Activated T-cell treated with anti-CD3 and anti-CD28 coated beads, Interleukin-2, amount 50 U/mL, for 48 hours (primary cell): Measurements from ENCODE around the gene ATG3.
"Not testable (repeated sequence)": the region's sequence is repeated elsewhere in the genome, so short reads cannot be mapped to it uniquely, and the experiment has no call there.

ENCODE experiments used
- DNase-seq, 2 experiments: peaks; one replicate each; pipeline ENCODE4 v3.0.0-alpha.2; 2020

ATG3 gene

GRCh38 chr3:112561734-112562529 lies at the start of gene ATG3, which contains the start of gene SLC35A5:
Gene ATG3 (minus strand): TSS chr3:112561962. CDS start chr3:112561528, 434 bp downstream.
Gene SLC35A5 (plus strand): TSS chr3:112562045. CDS start chr3:112563404, 1,359 bp downstream.
- DNase-seq: peak; percentile 99

- DNase-seq: no peak
Measured at GRCh38 chr3:112610121-112610520, 48.4 kb upstream of the ATG3 start.

- no peak for DNase-seq
Measured at GRCh38 chr3:112607863-112608262, 46.1 kb upstream of the ATG3 start.

- DNase-seq: no peak
Measured at GRCh38 chr3:112606098-112606497, 44.3 kb upstream of the ATG3 start.

GRCh38 chr3:112605285-112605684 lies 43.5 kb upstream of the ATG3 start:
- DNase-seq: no peak

GRCh38 chr3:112604536-112604935 lies 42.8 kb upstream of the ATG3 start:
- DNase-seq: no peak

GRCh38 chr3:112602217-112602838 lies 40.6 kb upstream of the ATG3 start:
- DNase-seq: no peak

GRCh38 chr3:112598731-112599130 lies 37.0 kb upstream of the ATG3 start:
- no peak for DNase-seq

- DNase-seq: no peak
Measured at GRCh38 chr3:112597945-112598344, 36.2 kb upstream of the ATG3 start.

- DNase-seq: no peak
Measured at GRCh38 chr3:112594856-112595255, 33.1 kb upstream of the ATG3 start.

GRCh38 chr3:112593258-112593657 lies 31.5 kb upstream of the ATG3 start:
- DNase-seq: no peak

- DNase-seq: no peak
Measured at GRCh38 chr3:112587336-112587735, 25.6 kb upstream of the ATG3 start.

GRCh38 chr3:112585782-112586181 lies 24.0 kb upstream of the ATG3 start:
- DNase-seq: no peak

GRCh38 chr3:112583105-112583504 lies 21.3 kb upstream of the ATG3 start:
- no peak for DNase-seq

GRCh38 chr3:112582244-112582874 lies 20.6 kb upstream of the ATG3 start:
- peak; percentile 28 to 38 for DNase-seq

GRCh38 chr3:112579697-112580096 lies 17.9 kb upstream of the ATG3 start:
- DNase-seq: no peak

- no peak for DNase-seq
Measured at GRCh38 chr3:112579232-112579631, 17.5 kb upstream of the ATG3 start.

GRCh38 chr3:112572701-112573100 lies 10.9 kb upstream of the ATG3 start:
- DNase-seq: no peak

- no peak for DNase-seq
Measured at GRCh38 chr3:112569265-112569664, 7.5 kb upstream of the ATG3 start.

GRCh38 chr3:112568642-112569041 lies 6.9 kb upstream of the ATG3 start:
- no peak for DNase-seq

GRCh38 chr3:112564940-112565305 lies 3.2 kb upstream of the ATG3 start:
- DNase-seq: no peak

- DNase-seq: not testable (repeated sequence)
Measured at GRCh38 chr3:112564247-112564939, 2.6 kb upstream of the ATG3 start.

- peak in 1 of 2 experiments; percentile 90 for DNase-seq
Measured at GRCh38 chr3:112561484-112561733, 353 bp downstream of the ATG3 start.
